ENCODE data around the gene C20orf204.

The C20orf204 gene

GRCh38 chr20:64047968-64048401 is 12.0 kb downstream of the C20orf204 start:
- TF ChIP-seq REST (IDR thresholded peaks at IDR 0.05; ENCODE audit: insufficient read depth in 1 of 2, low read depth in 2 of 2, low read length in 2 of 2): no peak
- TF ChIP-seq POLR2AphosphoS5 (IDR thresholded peaks at IDR 0.05; ENCODE audit: low read depth, low read length): no peak
- no peak for TF ChIP-seq SIN3A (IDR thresholded peaks at IDR 0.05; ENCODE audit: borderline replicate concordance, insufficient read depth, low read length)
- TF ChIP-seq TAF1 (IDR thresholded peaks at IDR 0.05; ENCODE audit: borderline replicate concordance, insufficient read depth, low read length): no peak
- no peak for TF ChIP-seq FOXP2 (optimal IDR thresholded peaks at IDR 0.05; ENCODE audit: borderline replicate concordance, extremely low read depth, extremely low read length, insufficient read depth)

- TF ChIP-seq POLR2AphosphoS5 (IDR thresholded peaks at IDR 0.05; ENCODE audit: low read depth, low read length): no peak
- no peak for TF ChIP-seq TAF1 (IDR thresholded peaks at IDR 0.05; ENCODE audit: borderline replicate concordance, insufficient read depth, low read length)
- no peak for TF ChIP-seq FOXP2 (optimal IDR thresholded peaks at IDR 0.05; ENCODE audit: borderline replicate concordance, extremely low read depth, extremely low read length, insufficient read depth)
- TF ChIP-seq SIN3A (IDR thresholded peaks at IDR 0.05; ENCODE audit: borderline replicate concordance, insufficient read depth, low read length): no peak
- no peak for TF ChIP-seq REST (IDR thresholded peaks at IDR 0.05; ENCODE audit: insufficient read depth in 1 of 2, low read depth in 2 of 2, low read length in 2 of 2)
These were observed 12.5 kb downstream of the C20orf204 start for GRCh38 chr20:64048402-64049044.

DNA sequence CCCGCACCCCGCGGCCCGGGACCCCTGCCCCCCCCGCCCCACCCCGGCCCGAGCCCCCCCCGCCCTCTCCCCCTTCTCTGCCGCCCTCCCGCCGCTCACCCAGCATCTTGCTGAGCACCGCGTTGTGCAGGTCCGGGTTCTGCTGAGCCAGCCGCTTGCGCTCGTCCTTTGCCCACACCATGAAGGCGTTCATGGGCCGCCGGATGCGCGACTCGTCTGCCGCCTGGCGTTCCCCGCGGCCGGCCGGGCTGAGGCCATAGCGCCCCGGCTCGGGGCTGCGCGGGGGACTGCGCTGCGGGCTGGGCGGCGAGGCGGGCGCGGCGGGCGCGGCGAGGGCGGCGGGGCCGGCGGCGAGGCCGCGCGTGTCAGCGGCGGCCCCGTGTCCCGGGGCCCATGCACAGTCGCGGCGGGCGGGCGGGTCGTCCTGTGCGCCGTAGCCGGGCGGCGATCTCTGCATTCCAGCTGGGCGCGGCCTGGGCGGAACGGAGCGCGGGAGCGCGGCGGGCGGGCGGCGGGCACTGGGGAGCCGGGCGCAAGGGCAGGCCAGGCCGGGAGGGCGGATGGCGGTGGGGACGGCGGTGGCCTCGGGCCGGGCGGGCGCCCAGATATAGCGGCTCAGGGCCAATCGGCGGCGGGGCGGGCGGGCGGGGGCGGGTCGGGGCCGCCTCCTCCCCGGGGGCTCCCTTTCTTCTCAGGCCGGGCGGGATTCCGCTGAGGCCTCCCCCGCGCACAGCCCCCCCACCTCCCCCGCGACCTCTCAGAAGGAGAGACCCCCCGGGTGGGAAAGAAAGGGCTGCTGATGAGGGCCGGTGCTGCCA is 13.3 kb downstream of the C20orf204 start, which contains the start of gene SOX18:
Gene SOX18, minus strand, starts transcription at position 580 of the 818 bp plus-strand sequence. Its CDS starts 123 bp downstream, at position 457.
- TF ChIP-seq TAF1 (IDR thresholded peaks at IDR 0.05; ENCODE audit: borderline replicate concordance, insufficient read depth, low read length): no peak
- TF ChIP-seq POLR2AphosphoS5 (IDR thresholded peaks at IDR 0.05; ENCODE audit: low read depth, low read length): peak; percentile 18; the same call in 1 of the 2 replicates
- TF ChIP-seq FOXP2 (optimal IDR thresholded peaks at IDR 0.05; ENCODE audit: borderline replicate concordance, extremely low read depth, extremely low read length, insufficient read depth): no peak
- TF ChIP-seq REST (IDR thresholded peaks at IDR 0.05; ENCODE audit: insufficient read depth in 1 of 2, low read depth in 2 of 2, low read length in 2 of 2): no peak

GRCh38 chr20:64049878-64050260 is 13.9 kb downstream of the C20orf204 start:
- TF ChIP-seq FOXP2 (optimal IDR thresholded peaks at IDR 0.05; ENCODE audit: borderline replicate concordance, extremely low read depth, extremely low read length, insufficient read depth) (no peak), TAF1 (IDR thresholded peaks at IDR 0.05; ENCODE audit: borderline replicate concordance, insufficient read depth, low read length) (no peak), SIN3A (IDR thresholded peaks at IDR 0.05; ENCODE audit: borderline replicate concordance, insufficient read depth, low read length) (no peak), REST (IDR thresholded peaks at IDR 0.05; ENCODE audit: insufficient read depth in 1 of 2, low read depth in 2 of 2, low read length in 2 of 2) (no peak), POLR2AphosphoS5 (IDR thresholded peaks at IDR 0.05; ENCODE audit: low read depth, low read length) (no peak)
